GM19023 (cell line): ENCODE data around the gene KDSR.

Experiments used
- ATAC-seq: cut with Tn5 transposase; IDR thresholded peaks from one replicate; pipeline ENCODE4 v1.9.1; 2021; ENCODE audit warnings: mild to moderate bottlenecking, moderate library complexity; ENCODE audit not compliant: unreplicated experiment

KDSR gene

DNA sequence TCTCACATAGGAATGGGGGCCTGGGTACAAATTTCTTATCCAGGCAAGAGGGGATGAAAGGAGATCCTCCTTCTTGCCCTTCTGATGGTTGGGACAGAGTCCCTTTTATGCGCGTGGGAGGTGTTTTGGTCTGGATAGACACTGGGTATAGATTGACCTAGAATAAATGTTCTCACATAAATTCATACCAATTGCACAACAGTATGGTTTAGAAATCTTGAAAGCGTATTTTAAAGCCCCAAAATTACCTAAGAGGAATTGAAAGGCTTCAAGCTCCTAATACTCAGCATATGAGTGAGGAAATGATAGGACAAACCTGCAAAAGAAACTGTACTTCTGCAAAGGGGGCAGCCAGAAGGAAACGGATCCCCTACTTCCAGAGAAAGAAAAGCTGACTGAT lies 44.8 kb downstream of the KDSR start:
- ATAC-seq: no peak

DNA sequence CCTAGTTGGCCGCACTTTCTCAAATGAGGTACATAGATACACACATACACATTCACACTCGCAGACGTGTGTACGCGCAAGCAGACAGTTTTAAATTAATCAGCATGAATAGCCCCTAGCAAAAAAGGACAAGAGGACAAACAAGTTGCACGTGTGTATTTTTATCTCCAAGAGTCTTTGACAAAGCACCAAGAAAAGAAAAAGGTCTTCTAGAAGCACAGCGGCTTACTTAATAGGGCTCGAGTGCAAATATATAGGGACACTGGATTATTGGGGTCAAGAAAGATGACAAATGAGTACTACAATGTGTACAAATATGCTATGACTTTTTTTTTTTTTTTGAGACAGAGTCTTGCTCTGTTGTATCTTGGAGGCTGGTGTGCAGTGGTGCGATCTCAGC lies 45.7 kb downstream of the KDSR start:
- ATAC-seq: no peak

DNA sequence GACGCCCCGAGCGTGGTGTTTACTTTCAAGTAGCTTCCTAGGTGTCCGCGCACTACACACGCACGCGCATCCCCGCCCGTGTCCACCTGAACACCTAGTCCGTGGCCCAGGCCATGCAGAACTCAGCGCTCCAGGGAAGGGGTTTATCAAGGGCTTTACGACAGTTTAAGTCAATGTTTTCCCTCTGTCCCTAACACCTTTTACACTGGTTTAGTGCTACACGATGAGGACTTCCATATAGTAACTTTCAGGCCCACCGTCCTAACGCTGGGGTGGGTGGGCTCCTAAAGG lies 46.1 kb downstream of the KDSR start:
- ATAC-seq: no peak

DNA sequence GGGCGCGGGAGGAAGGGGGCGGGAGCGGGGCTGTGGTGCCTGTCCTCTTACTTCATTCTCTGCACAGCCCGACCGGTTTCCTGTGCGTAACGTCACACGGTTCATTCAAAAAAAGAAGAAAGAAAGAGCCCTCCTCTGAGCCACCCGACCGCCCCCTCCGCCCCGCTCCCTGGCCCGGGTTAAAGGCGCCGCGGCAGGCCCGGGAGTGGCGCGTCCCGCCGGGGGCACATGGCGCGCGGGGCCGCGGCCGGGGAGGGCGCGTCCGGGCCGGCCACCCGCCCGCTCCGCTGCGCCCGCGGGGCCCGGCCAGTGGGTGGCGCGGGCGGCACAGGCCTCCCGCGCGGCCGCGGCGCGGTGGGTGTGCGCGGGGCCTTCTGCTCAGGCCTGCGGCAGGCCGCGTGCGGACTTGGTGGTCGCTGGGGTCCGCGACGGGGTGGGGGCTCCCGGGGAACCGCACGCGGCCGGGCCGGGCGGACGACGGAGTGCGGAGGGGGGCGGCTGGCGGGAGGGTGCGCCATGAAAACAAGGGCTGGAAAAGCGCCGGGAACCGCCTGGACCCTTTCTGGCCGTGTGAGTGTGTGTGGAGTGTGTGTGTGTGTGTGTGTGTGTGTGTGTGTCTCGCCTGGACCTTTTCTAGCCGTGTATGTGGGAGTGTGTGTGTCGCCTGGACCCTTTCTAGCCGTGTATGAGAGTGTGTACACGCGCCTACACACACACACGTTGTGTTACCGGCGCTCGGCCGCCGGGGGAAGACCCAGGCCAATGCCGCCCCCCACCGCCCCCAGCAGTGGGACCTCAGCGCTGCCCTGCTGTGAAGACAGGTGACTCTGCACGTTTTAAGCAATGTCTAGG lies 46.7 kb downstream of the KDSR start:
- ATAC-seq: peak; percentile 62

DNA sequence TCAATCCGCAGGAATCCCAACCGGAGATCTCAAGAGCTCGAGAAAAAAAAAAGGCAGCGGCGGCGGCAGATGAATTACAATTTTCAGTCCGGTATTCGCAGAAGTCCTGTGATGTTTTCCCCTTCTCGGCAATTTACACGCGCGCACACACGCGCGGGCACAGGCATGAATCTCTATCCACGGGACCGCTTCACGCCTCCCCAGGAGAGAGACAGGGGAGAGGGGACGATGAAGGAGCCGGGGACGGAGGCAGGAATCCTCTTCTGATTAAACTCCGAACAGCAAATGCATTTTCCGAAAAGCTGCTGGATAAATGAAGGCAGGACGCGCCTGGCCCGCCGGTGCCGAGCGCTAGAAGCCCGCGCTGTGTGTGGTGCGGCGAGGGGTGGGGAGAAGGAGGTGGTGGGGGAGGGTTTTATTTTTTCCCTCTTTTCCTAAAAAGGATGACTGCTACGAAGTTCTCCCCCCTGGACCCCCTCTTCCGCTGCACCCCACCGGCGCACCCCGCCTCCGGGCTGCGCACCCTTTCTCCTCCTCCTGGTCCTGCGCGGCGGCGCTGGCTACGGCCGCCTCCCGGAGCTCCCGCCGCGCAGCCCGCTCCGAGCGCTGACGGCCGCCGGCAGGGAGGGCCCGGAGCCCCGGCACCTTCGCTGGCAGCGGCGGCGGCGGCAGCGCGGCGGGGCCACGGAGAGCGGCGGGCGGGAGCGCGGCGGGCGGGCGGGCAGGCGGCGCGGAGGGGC lies 47.5 kb downstream of the KDSR start, which contains the start of gene BCL2:
BCL2 (minus strand) TSS at position 387 of the 740 bp plus-strand sequence.
- peak; percentile 4 for ATAC-seq

DNA sequence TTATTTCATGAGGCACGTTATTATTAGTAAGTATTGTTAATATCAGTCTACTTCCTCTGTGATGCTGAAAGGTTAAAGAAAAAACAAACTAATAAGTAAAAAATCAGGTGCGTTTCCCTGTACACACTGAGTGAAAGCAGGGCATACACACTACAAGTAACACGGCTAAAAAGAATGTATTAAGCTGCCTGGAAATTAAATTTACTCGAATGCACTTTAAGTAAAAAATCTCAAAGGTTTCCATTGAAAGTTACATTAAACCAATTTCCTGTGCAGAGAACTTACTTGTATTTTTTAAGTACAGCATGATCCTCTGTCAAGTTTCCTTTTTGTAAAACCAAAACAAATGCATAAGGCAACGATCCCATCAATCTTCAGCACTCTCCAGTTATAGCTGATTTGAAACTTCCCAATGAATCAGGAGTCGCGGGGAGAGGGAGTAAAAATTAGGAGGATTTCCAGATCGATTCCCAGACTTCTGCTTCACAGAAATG lies 48.1 kb downstream of the KDSR start:
- ATAC-seq: no peak

DNA sequence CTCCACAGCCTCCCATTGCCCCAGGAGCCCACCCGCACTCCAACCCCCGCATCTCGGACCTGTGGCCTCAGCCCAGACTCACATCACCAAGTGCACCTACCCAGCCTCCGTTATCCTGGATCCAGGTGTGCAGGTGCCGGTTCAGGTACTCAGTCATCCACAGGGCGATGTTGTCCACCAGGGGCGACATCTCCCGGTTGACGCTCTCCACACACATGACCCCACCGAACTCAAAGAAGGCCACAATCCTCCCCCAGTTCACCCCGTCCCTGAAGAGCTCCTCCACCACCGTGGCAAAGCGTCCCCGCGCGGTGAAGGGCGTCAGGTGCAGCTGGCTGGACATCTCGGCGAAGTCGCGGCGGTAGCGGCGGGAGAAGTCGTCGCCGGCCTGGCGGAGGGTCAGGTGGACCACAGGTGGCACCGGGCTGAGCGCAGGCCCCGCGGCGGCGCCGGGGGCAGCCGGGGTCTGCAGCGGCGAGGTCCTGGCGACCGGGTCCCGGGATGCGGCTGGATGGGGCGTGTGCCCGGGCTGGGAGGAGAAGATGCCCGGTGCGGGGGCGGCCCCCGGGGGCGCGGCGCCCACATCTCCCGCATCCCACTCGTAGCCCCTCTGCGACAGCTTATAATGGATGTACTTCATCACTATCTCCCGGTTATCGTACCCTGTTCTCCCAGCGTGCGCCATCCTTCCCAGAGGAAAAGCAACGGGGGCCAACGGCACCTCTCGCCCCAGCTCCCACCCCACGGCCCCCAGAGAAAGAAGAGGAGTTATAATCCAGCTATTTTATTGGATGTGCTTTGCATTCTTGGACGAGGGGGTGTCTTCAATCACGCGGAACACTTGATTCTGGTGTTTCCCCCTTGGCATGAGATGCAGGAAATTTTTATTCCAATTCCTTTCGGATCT lies 48.8 kb downstream of the KDSR start:
- ATAC-seq: peak; percentile 40

DNA sequence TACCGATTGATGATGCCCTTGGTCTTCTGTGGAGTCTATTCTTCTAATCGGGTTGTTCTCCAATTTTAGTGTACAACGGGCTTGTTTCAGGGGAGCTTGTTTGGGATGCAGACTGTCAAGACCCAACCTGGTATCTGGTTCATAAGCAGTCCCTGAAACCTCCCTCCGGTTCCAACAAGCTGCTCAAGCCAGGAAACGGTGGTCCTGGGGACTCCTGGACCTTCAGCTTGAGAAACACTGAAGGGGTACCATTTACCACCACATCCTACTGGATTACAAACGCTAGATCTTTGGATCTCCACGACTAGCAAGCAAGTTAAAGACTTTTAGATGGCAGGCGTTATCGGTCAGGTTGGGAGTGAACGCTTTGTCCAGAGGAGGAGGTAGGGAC lies 49.5 kb downstream of the KDSR start:
- ATAC-seq: no peak

DNA sequence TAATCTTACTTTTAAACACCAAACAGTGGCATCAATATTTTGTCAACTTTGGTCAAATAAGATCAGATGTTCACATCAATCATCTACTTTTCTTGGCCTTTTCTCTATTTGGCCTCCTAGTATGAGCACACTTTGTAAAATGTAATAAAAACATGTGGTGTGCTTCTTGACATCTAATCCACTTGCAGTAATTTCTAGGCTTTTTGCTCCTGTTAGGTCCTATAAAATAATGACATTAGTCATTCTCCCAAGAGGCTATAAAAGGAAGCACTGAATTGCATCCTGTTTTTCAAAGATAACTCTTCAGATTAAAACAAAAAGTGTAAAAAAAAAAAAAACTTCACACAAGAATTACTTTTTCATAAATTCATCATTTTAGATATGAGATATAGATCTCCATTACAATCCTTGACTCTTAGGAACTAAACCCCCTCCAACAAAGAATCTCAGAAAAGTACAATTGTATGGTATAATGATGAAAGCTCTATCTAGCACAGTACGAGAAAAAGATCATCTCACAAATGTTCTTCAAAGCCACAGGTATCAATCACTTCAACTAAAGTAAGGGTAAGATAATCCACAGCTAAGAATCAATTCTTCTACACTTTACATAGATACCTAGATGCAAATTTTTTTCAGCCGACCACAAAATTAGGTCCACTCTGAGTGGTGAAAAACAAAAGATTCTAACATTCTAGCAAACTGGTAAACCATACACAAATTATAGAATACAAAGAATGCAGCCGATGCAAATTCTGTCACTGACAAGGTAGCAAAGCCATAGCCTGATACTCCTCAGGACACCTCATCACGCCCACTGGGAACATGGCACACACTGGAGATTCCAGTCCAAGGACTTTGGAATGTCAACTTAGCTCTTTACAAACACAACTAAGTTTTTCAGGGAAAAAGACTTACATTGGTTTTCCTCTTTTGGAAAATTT lies 50.1 kb downstream of the KDSR start:
- ATAC-seq: no peak

DNA sequence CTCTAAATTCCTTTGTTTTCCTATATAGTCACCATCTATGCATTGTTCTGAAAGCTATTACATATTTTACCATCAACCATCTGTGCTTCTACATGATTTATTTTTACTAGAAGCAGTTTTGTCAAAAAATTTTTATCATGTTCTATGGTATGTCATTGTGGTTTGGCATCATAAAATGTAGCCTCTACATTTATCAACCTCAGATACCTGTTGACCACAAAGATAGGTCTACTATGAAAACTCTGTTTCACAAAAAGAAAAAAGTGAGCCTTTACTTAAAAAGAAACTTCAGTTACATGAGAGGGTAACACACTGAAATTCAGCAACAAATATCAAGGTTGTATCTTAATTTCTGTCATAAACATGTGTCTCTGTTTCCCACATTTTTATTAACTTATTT lies 51.1 kb downstream of the KDSR start:
- ATAC-seq: no peak

DNA sequence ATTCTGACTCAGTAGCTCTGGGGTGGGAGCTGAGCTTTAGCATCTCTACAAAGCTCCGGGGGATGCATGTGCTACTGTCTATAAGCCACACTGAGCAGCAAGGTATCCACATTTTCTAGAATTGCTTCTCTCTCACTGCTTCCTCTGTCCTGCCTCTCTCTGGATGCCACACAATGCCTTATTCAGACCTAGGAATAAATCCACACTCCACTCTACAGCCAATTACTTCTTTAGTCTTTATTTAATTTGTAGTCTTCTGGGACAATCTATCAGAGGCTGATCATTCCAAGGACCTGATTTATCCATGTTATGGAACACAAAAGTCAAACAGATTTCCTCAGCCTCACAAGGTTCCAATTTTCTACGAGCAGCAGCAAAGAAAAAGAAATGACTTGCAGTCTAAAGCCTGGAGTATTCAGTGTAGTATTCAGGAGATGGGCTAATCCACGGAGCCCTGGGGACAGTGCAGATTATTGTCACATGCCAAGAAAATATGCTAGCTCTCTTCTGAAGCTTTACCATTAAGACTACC lies 51.8 kb downstream of the KDSR start:
- no peak for ATAC-seq

DNA sequence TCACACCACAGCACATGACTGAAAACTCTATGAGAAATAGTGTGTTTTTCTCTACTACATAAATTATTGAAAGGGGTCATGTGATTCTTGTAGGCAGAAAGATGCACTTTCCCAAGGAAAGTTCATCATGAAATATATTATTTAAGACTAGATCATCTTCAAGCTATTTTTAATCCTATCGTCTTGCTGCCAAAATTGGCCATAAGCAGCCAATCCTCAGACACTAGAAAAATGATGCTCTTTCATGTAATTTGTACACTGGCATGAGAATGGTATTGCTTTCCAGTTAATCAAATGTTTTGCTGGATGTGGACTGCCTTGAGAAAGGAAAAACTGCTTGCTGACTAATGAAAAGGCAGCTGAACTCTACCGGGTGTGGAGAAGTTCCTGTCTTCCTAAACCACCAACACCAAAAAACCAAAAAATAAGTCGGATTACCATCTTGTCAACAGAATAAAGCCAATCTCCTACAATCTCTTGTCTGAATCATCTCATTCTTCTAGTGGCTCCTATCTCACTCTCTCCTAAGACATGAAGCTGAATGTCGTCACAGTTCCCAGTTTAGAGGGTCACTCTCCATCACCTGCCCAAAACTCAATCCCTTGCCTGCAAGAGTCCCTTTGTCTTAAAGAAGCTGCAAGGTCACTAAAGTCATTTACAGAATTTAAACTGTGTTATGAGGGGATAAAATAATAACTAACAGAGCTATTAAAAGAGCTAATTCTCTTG lies 52.8 kb downstream of the KDSR start:
- no peak for ATAC-seq

DNA sequence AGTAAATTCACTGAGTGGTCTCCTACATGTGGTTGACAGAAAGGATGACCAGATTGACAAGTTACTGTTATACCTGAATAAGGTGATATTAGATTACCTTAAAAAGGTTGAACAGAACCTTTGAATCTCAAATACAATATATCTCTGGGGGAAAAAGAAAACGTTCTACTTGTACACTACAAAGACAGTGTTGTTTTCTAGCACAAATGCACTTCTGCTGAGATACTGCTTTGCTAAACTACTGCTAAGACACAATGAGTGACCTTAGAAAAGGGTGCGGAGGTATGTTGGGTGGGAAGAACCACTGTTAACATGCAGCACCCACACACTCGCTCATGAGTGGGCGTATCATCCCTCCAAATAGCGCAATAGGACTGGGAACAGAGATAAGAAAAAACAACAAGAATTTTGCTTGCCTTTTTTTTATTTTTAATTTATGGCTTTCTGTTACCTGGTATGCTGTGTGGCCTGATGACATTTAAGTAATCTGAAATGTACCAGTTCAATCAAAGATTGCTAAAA lies 53.5 kb downstream of the KDSR start:
- no peak for ATAC-seq

DNA sequence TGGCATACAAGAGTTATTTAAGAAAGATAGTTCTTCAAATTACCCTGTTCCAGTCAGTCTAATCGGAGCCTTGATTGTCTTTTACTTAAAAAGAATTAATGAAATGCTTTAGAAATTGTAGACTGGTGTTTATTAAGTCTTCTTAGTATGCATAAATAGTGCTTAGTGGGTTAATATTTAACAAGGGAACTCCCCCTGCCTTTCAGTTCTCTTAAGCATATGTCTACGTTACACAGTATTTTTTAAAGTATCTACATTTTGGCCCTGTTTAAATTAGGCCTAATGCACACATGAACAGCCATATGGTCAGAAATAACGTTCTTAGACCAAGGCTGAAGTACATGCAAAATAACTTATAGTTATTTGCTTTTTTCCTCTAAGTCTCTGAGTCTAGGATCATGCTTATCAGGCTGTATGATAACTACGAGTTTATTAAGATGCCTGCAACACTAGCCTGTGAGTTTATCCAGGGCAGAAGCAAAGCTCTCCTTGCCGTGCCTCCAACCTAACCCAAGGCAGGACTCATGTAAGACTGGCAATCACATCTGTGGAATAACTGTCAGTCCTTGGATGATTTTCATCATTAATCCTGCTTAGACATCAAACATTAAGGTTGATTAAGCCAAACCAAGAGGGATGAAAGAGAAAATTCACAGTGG lies 54.1 kb downstream of the KDSR start:
- peak; percentile 33 for ATAC-seq

DNA sequence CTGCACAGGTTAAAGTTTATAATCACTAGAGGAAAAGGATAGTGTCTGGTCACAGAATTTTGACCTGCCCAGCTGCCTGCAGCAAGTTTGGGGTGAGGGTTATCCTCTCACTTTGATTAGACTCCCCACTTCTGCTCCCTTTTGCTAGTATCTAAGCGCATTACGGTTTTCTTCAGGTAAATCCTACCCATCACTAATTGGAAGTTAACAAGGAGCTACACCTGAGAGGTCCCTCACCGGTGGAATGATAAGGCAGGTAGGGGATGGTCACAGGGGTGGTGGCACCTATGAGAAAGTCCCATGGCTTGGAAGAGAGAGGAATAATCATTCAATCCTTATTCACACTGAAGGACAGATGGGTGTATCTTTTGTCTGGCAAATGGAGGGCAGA lies 55.0 kb downstream of the KDSR start:
- ATAC-seq: no peak

DNA sequence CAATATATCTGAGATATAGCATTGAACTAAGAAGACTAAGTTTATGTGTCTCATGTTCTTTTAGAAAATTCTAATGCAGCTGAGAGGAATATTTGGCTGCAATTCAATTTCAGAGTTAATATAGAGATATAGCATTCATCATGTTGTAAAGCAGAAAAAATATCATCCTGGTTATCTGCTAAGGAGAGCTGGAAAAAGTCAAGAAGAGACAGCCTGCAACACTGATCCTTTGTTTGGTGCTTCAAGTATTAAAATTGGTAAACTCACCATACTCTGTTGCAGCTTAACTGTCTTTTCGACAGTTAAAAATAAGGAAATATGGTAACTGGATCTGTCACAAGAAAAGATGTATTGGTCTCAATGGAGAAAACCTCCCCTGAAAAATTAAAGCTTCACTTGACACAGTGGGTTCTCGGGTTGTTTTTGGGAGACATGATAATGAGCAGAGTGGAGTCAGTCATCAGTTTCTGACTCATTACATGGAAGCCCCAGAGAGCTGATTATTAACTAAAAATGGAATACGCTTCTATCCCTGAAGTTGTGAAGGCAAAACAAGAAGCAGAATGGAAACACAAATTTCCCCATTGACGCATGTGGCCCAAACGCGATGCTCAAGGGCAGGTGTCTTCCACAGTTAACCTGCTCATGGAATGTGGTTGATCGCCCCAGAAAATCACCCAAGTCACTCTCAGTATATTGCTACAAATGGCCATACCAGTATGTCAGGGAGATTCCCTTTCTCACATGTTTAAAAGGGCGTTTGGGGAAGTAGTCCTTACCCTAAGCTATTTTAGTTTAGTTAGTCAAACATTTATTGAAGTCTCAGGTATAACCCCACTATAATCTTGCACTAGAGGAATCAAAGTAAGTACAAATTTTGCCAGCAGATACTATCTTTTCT lies 55.6 kb downstream of the KDSR start:
- ATAC-seq: peak; percentile 70

DNA sequence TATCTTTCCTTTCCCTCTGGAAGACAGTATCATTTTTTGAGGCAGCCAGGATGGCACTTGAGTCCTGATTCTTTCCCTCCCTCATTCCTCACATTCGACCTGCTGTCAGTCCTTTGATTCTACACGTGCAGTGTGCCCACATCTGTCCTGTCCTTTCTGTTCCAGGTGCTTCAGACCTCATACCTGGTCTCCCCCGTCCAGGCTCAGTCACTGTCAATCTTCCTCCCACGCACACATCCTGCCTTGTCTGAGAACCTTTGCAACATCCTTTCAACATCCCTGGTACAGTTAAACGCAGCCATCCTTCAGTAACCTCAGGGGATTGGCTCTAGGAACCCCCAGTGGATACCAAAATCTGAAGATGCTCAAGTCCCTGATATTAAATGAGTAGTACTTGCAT lies 57.6 kb downstream of the KDSR start:
- no peak for ATAC-seq
